CD1c-positive myeloid dendritic cell (primary cell): ENCODE measurements around the gene NTF4.
"Not testable (repeated sequence)": the region's sequence is repeated elsewhere in the genome, so short reads cannot be mapped to it uniquely, and the experiment has no call there.

Experiments used
- DNase-seq: peaks from one replicate; pipeline ENCODE4 v3.0.0-alpha.2; 2016; ENCODE audit errors: extremely low spot score

NTF4 gene

GRCh38 chr19:49056902-49057596 is 7.6 kb downstream of the NTF4 start:
- not testable (repeated sequence) for DNase-seq

GRCh38 chr19:49056101-49056901 is 8.3 kb downstream of the NTF4 start:
- DNase-seq: peak; percentile 52

GRCh38 chr19:49050376-49051033 is 14.1 kb downstream of the NTF4 start:
- not testable (repeated sequence) for DNase-seq

- not testable (repeated sequence) for DNase-seq
Measured at GRCh38 chr19:49049834-49050233, 14.8 kb downstream of the NTF4 start.

- DNase-seq: not testable (repeated sequence)
Measured at GRCh38 chr19:49049011-49049410, 15.6 kb downstream of the NTF4 start, which contains the start of gene CGB8. Gene CGB8 (minus strand): TSS chr19:49049111. CDS start chr19:49048739, 372 bp downstream.

GRCh38 chr19:49043548-49043947 is 21.1 kb downstream of the NTF4 start, which contains the start of gene CGB5:
Gene CGB5 (plus strand): TSS chr19:49043848. CDS start chr19:49044210, 362 bp downstream.
- not testable (repeated sequence) for DNase-seq

GRCh38 chr19:49042666-49043065 is 22.0 kb downstream of the NTF4 start:
- not testable (repeated sequence) for DNase-seq

- no peak for DNase-seq
Measured at GRCh38 chr19:49042177-49042576, 22.4 kb downstream of the NTF4 start.

- not testable (repeated sequence) for DNase-seq
Measured at GRCh38 chr19:49039736-49040135, 24.9 kb downstream of the NTF4 start.

- DNase-seq: not testable (repeated sequence)
Measured at GRCh38 chr19:49038557-49039276, 25.9 kb downstream of the NTF4 start.

GRCh38 chr19:49038111-49038510 is 26.5 kb downstream of the NTF4 start:
- not testable (repeated sequence) for DNase-seq

GRCh38 chr19:49036815-49037214 is 27.8 kb downstream of the NTF4 start, which contains the start of gene CGB1:
Gene CGB1 (minus strand): TSS chr19:49036895. CDS start chr19:49036711, 184 bp downstream.
- peak; percentile 42 for DNase-seq

- peak; percentile 49 for DNase-seq
Measured at GRCh38 chr19:49031642-49032301, 32.8 kb downstream of the NTF4 start, which contains the start of gene CGB2. Gene CGB2 (plus strand): TSS chr19:49031890. CDS start chr19:49032096, 206 bp downstream.

- not testable (repeated sequence) for DNase-seq
Measured at GRCh38 chr19:49030323-49030722, 34.3 kb downstream of the NTF4 start.

GRCh38 chr19:49029749-49030148 is 34.9 kb downstream of the NTF4 start:
- not testable (repeated sequence) for DNase-seq

GRCh38 chr19:49028686-49029085 is 35.9 kb downstream of the NTF4 start:
- not testable (repeated sequence) for DNase-seq

GRCh38 chr19:49025599-49025998 is 39.0 kb downstream of the NTF4 start:
- DNase-seq: not testable (repeated sequence)

GRCh38 chr19:49025088-49025487 is 39.5 kb downstream of the NTF4 start:
- not testable (repeated sequence) for DNase-seq

GRCh38 chr19:49024233-49024632 is 40.4 kb downstream of the NTF4 start, which contains the start of gene CGB3:
Gene CGB3 (minus strand): TSS chr19:49024333. CDS start chr19:49023971, 362 bp downstream.
- not testable (repeated sequence) for DNase-seq

GRCh38 chr19:49022116-49022515 is 42.5 kb downstream of the NTF4 start:
- no peak for DNase-seq
